Lower lobe of right lung (tissue), 2 donors: ENCODE measurements around the gene CA9. TPM values are rescaled to one million over a fixed set of nuclear protein-coding genes. Genes with fewer than 3 reads are reported as not detected.

Experiments
- ATAC-seq, 2 donors: fragments of 200-7000 bp; cut with Tn5 transposase; one replicate each; pipeline ENCODE4 v1.9.1; 2020 to 2022; ENCODE audit warnings: mild to moderate bottlenecking in 2 of 2, moderate library complexity in 2 of 2
- DNase-seq: peaks from one replicate; pipeline ENCODE4 v3.0.0-alpha.2; 2020
- H3K27ac ChIP-seq: fragments of 200-600 bp; one replicate; pipeline ENCODE4 v1.8.0; 2022
- H3K27me3 ChIP-seq: fragments of 200-600 bp; one replicate; pipeline ENCODE4 v1.8.0; 2022; ENCODE audit warnings: low read depth
- H3K36me3 ChIP-seq: fragments of 200-600 bp; one replicate; pipeline ENCODE4 v1.8.0; 2022; ENCODE audit warnings: mild to moderate bottlenecking
- H3K4me1 ChIP-seq: fragments of 200-600 bp; one replicate; pipeline ENCODE4 v1.8.0; 2022
- H3K4me3 ChIP-seq: fragments of 200-600 bp; one replicate; pipeline ENCODE4 v1.8.0; 2022; ENCODE audit warnings: mild to moderate bottlenecking
- H3K9me3 ChIP-seq: fragments of 200-600 bp; one replicate; pipeline ENCODE4 v1.8.0; 2022
- CTCF ChIP-seq: fragments of 200-600 bp; IDR thresholded peaks from one replicate; pipeline ENCODE4 v1.8.0; 2022; ENCODE audit warnings: antibody characterized with exemption, mild to moderate bottlenecking
- intact Hi-C: fragments of 100-400 bp; cut with DNase I; formaldehyde crosslinking; loops from one replicate; pipeline ENCODE4 v1.11.0; 2022
- total RNA-seq: library from RNA; stranded (reverse); fragmentation: NEBNext Ultra II Directional; extraction: Animal tissue kit (Norgen Biotek cat#: 25700); gene quantifications from one replicate; pipeline ENCODE4 v1.2.1, GENCODE V29; 2021
- donor health status: DM: no; HTN: yes; CAD: no; lungs with severe emphysema.

Gene CA9
- total RNA-seq, 1 donor from 2014 or later: not detected

DNA sequence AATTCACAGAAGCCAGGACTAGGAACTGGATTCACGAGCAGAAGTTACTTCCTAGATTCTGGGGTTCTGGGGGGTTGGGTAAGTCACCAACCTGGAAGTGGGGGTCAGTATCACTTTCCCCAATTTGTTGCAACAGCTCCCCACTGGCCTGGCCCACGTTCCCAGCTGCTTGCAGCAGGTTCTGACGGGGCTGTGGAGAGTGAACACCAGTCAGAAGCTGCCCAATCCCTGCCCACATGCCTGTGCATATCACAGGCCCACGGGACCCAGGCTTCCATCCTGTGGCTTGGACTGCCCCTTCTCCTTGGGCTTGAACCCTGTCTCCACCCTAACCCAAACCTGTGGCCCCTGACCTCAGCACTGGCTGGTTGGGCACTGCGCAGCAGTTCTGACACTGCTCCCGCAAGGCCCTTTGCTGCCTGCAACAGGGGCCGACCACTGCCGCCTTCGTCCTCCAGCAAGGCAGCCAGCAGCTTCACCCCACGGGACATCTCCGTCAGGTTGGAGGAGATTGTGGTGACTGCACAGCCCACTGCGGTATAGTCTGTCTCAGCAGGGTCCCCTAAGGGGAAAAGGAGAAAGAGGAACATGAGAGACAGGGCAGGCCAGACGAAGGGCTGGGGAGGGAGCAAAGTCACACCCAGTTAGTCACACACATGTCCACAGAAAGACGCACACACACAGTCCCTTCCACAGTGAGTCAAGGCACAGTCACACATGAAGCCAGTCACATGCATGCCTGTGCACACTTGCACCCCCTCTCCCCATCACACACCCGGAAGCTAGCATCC is 45.2 kb downstream of the CA9 start:
- no peaks in the 10 kb centered on the region for H3K27me3 ChIP-seq
- ATAC-seq (peak in 1 of 2 donors; percentile 34), DNase-seq (no peak)
- no peaks in the 10 kb centered on the region for H3K4me1 ChIP-seq
- no peaks in the 10 kb centered on the region for H3K9me3 ChIP-seq
- H3K36me3 ChIP-seq: peaks cover 100% of the 10 kb centered on the region
- intact Hi-C loops: no loop called here
- no peak for TF ChIP-seq CTCF
- no peak overlapping the region for H3K27ac ChIP-seq
- H3K4me3 ChIP-seq: no peak overlapping the region

GRCh38 chr9:35719546-35719945 is 45.8 kb downstream of the CA9 start:
- no peaks in the 10 kb centered on the region for H3K9me3 ChIP-seq
- no peaks in the 10 kb centered on the region for H3K4me1 ChIP-seq
- intact Hi-C loops: no loop called here
- no peak for TF ChIP-seq CTCF
- no peak overlapping the region for H3K27ac ChIP-seq
- no peaks in the 10 kb centered on the region for H3K27me3 ChIP-seq
- no peak for ATAC-seq
- DNase-seq: no peak
- peaks cover 100% of the 10 kb centered on the region for H3K36me3 ChIP-seq
- no peak overlapping the region for H3K4me3 ChIP-seq

DNA sequence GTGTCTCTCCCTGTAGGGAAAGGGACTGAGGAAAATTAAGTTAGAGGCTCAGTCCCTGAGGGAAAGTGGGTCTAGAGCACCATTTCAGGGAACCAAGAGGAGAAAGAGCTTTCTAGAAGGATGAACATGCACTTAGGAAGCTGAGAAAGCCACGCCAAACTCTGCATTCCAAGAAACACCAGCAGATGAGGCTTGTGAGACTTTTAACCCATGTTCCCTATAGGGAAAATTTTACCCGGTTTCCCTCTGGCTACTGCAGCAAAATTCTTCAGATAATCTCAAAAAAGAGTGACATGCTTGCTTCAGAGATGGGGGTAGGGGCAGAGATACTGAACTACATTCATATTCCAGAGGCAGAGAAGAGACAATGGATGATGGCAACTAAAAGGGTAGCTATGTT is 49.7 kb downstream of the CA9 start:
- no peaks in the 10 kb centered on the region for H3K9me3 ChIP-seq
- DNase-seq (no peak), ATAC-seq (no peak)
- peaks cover 84% of the 10 kb centered on the region for H3K36me3 ChIP-seq
- H3K4me1 ChIP-seq: peaks cover 27% of the 10 kb centered on the region
- intact Hi-C loops: no loop called here
- H3K4me3 ChIP-seq: no peak overlapping the region
- H3K27ac ChIP-seq: no peak overlapping the region
- no peak for TF ChIP-seq CTCF
- no peaks in the 10 kb centered on the region for H3K27me3 ChIP-seq

- DNase-seq (no peak), ATAC-seq (no peak)
- H3K27me3 ChIP-seq: no peaks in the 10 kb centered on the region
- no peak for TF ChIP-seq CTCF
- H3K36me3 ChIP-seq: peaks cover 79% of the 10 kb centered on the region
- H3K4me1 ChIP-seq: peaks cover 32% of the 10 kb centered on the region
- H3K9me3 ChIP-seq: no peaks in the 10 kb centered on the region
- H3K27ac ChIP-seq: no peak overlapping the region
- H3K4me3 ChIP-seq: no peak overlapping the region
- intact Hi-C loops: no loop called here
These were observed 50.2 kb downstream of the CA9 start for GRCh38 chr9:35723908-35724307.

DNA sequence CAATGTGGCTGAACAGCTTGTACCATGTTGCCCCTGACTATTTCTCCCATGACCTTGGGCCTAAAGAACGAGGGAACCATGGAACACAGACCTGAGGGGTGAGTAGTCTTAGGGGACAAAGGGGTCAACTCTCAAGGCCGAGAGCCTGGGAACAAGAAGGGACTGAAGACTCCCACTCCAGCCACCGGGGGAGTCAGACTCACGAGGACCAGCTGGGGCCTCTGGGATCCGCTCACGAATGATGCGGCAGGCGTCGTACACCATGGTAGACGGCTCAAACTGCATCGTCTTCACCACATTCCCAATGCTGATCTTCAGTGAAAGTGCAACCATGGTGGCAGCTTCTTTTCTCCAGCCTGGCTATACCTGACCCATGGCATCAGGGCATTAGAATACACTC is 51.6 kb downstream of the CA9 start:
- no peak for TF ChIP-seq CTCF
- peaks cover 65% of the 10 kb centered on the region for H3K36me3 ChIP-seq
- no peak overlapping the region for H3K27ac ChIP-seq
- H3K4me1 ChIP-seq: peaks cover 47% of the 10 kb centered on the region
- DNase-seq (no peak), ATAC-seq (no peak)
- H3K9me3 ChIP-seq: no peaks in the 10 kb centered on the region
- H3K4me3 ChIP-seq: no peak overlapping the region
- intact Hi-C loops: no loop called here
- H3K27me3 ChIP-seq: no peaks in the 10 kb centered on the region
